ENCODE results near the gene YTHDC1.
"Not testable (repeated sequence)": the region's sequence is repeated elsewhere in the genome, so short reads cannot be mapped to it uniquely, and the experiment has no call there.

YTHDC1 gene

GRCh38 chr4:68349649-68350360 is at the start of gene YTHDC1:
Gene YTHDC1 (minus strand): TSS chr4:68350090. CDS start chr4:68349753, 337 bp downstream.
- in situ Hi-C loops (cut with MboI; ENCODE audit: low pct_unique_long_range_greater_than_20kb, low sequenced_read_pairs, unreplicated experiment): no loop called here
- peak; percentile 91 for DNase-seq (ENCODE audit: low spot score)
- TF ChIP-seq CTCF (IDR thresholded peaks at IDR 0.05; ENCODE audit: extremely low read depth, insufficient read depth, missing control alignments): no peak

- in situ Hi-C loops (cut with MboI; ENCODE audit: low pct_unique_long_range_greater_than_20kb, low sequenced_read_pairs, unreplicated experiment): no loop called here
- no peak for TF ChIP-seq CTCF (IDR thresholded peaks at IDR 0.05; ENCODE audit: extremely low read depth, insufficient read depth, missing control alignments)
- no peak for DNase-seq (ENCODE audit: low spot score)
Measured at GRCh38 chr4:68399306-68399705, 49.4 kb upstream of the YTHDC1 start.

- in situ Hi-C loops (cut with MboI; ENCODE audit: low pct_unique_long_range_greater_than_20kb, low sequenced_read_pairs, unreplicated experiment): no loop called here
- no peak for TF ChIP-seq CTCF (IDR thresholded peaks at IDR 0.05; ENCODE audit: extremely low read depth, insufficient read depth, missing control alignments)
- no peak for DNase-seq (ENCODE audit: low spot score)
Measured at GRCh38 chr4:68396756-68397155, 46.9 kb upstream of the YTHDC1 start.

GRCh38 chr4:68391436-68391835 is 41.5 kb upstream of the YTHDC1 start:
- DNase-seq (ENCODE audit: low spot score): no peak
- in situ Hi-C loops (cut with MboI; ENCODE audit: low pct_unique_long_range_greater_than_20kb, low sequenced_read_pairs, unreplicated experiment): no loop called here
- TF ChIP-seq CTCF (IDR thresholded peaks at IDR 0.05; ENCODE audit: extremely low read depth, insufficient read depth, missing control alignments): no peak

GRCh38 chr4:68390205-68390935 is 40.5 kb upstream of the YTHDC1 start:
- TF ChIP-seq CTCF (IDR thresholded peaks at IDR 0.05; ENCODE audit: extremely low read depth, insufficient read depth, missing control alignments): no peak
- in situ Hi-C loops (cut with MboI; ENCODE audit: low pct_unique_long_range_greater_than_20kb, low sequenced_read_pairs, unreplicated experiment): no loop called here

GRCh38 chr4:68389386-68389913 is 39.6 kb upstream of the YTHDC1 start:
- DNase-seq (ENCODE audit: low spot score); in situ Hi-C loops (cut with MboI; ENCODE audit: low pct_unique_long_range_greater_than_20kb, low sequenced_read_pairs, unreplicated experiment): not testable (repeated sequence)

More at GRCh38 chr4:68390205-68390935, 40.5 kb upstream of the YTHDC1 start:
- DNase-seq (ENCODE audit: low spot score): no peak

GRCh38 chr4:68388347-68388865 is 38.5 kb upstream of the YTHDC1 start:
- DNase-seq (ENCODE audit: low spot score): no peak
- in situ Hi-C loops (cut with MboI; ENCODE audit: low pct_unique_long_range_greater_than_20kb, low sequenced_read_pairs, unreplicated experiment): no loop called here
- no peak for TF ChIP-seq CTCF (IDR thresholded peaks at IDR 0.05; ENCODE audit: extremely low read depth, insufficient read depth, missing control alignments)
